Measurements from ENCODE around the gene NUP160.
"Not testable (repeated sequence)": the region's sequence is repeated elsewhere in the genome, so short reads cannot be mapped to it uniquely, and the experiment has no call there.

NUP160 gene

GRCh38 chr11:47788181-47788580 is 60.0 kb downstream of the NUP160 start:
- DNase-seq, result no peak

- no peak for DNase-seq
Observed at GRCh38 chr11:47786373-47786772, 61.8 kb downstream of the NUP160 start.

GRCh38 chr11:47784785-47785381 is 63.3 kb downstream of the NUP160 start:
- DNase-seq, result no peak

- no peak for DNase-seq
Observed at GRCh38 chr11:47783087-47783610, 65.0 kb downstream of the NUP160 start.

GRCh38 chr11:47778878-47779483 is 69.2 kb downstream of the NUP160 start:
- DNase-seq, result no peak

GRCh38 chr11:47775240-47775869 is 72.8 kb downstream of the NUP160 start:
- no peak for DNase-seq

GRCh38 chr11:47773882-47774281 is 74.3 kb downstream of the NUP160 start:
- no peak for DNase-seq

- DNase-seq, result not testable (repeated sequence)
Observed at GRCh38 chr11:47769556-47769955, 78.6 kb downstream of the NUP160 start.

GRCh38 chr11:47768101-47768612 is 80.0 kb downstream of the NUP160 start:
- peak; percentile 47 to 81 for DNase-seq

GRCh38 chr11:47766509-47767227 is 81.5 kb downstream of the NUP160 start:
- DNase-seq, result peak in 1 of 2 experiments; percentile 32

GRCh38 chr11:47765086-47765485 is 83.1 kb downstream of the NUP160 start:
- no peak for DNase-seq

GRCh38 chr11:47759291-47759690 is 88.9 kb downstream of the NUP160 start:
- DNase-seq, result not testable (repeated sequence)

- no peak for DNase-seq
Observed at GRCh38 chr11:47756208-47756607, 91.9 kb downstream of the NUP160 start.

GRCh38 chr11:47750725-47751124 is 97.4 kb downstream of the NUP160 start:
- no peak for DNase-seq

- DNase-seq, result not testable (repeated sequence)
Observed at GRCh38 chr11:47742494-47742893, 105.7 kb downstream of the NUP160 start.

- not testable (repeated sequence) for DNase-seq
Observed at GRCh38 chr11:47737817-47738216, 110.3 kb downstream of the NUP160 start.

GRCh38 chr11:47732271-47732670 is 115.9 kb downstream of the NUP160 start:
- DNase-seq, result no peak

- DNase-seq, result no peak
Observed at GRCh38 chr11:47731475-47731874, 116.7 kb downstream of the NUP160 start.

Measured in SHP77 (cell line).